ENCODE data around the gene DONSON.

DNA sequence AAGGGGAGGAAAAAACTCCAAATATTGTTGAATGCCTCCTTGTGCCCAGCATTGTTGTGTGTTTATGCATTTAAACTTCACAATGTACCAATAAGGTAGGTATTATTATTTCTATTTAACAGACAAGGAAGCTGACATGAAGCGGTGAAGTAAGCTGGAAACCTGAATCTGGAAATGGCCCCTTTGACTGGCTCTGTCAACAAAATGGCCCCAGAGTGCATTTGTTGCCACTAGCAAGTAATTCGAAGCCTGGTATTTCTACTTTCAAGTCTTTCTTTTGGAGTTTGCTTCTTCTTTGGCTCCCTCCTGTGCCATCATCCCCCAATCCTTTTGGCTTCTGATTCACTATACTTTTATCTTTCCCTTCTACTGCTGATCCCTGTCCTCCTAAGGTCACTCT, 29.9 kb upstream of the DONSON start:
- TF ChIP-seq, protein P1, sequence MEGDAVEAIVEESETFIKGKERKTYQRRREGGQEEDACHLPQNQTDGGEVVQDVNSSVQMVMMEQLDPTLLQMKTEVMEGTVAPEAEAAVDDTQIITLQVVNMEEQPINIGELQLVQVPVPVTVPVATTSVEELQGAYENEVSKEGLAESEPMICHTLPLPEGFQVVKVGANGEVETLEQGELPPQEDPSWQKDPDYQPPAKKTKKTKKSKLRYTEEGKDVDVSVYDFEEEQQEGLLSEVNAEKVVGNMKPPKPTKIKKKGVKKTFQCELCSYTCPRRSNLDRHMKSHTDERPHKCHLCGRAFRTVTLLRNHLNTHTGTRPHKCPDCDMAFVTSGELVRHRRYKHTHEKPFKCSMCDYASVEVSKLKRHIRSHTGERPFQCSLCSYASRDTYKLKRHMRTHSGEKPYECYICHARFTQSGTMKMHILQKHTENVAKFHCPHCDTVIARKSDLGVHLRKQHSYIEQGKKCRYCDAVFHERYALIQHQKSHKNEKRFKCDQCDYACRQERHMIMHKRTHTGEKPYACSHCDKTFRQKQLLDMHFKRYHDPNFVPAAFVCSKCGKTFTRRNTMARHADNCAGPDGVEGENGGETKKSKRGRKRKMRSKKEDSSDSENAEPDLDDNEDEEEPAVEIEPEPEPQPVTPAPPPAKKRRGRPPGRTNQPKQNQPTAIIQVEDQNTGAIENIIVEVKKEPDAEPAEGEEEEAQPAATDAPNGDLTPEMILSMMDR (conservative IDR thresholded peaks at IDR 0.05): no peak
- no peak for TF ChIP-seq EZH2 (IDR thresholded peaks at IDR 0.05; ENCODE audit: low read depth)
